ACC112 (cell line): ENCODE measurements around the gene CDC123.
A peak's percentile ranks its signal among the peaks of the same experiment; 100 is the strongest.

Source experiments
- H2AFZ ChIP-seq: fragments of 200-600 bp; sonication (generic); one replicate; pipeline ENCODE4 v1.6.0; 2017; ENCODE audit warnings: antibody characterized with exemption, low read length; ENCODE audit not compliant: unreplicated experiment
- H3K27ac ChIP-seq: fragments of 200-600 bp; sonication (generic); 2 replicates; pipeline ENCODE4 v1.5.1; 2014; ENCODE audit warnings: low read depth, mild to moderate bottlenecking, antibody characterized with exemption, low read length, moderate library complexity
- H3K27me3 ChIP-seq: fragments of 200-600 bp; sonication (generic); 2 replicates; pipeline ENCODE4 v1.6.1; 2014; ENCODE audit warnings: mild to moderate bottlenecking, antibody characterized with exemption, low read length, moderate library complexity, mixed read lengths; ENCODE audit not compliant: insufficient read depth
- H3K36me3 ChIP-seq: fragments of 200-600 bp; sonication (generic); 2 replicates; pipeline ENCODE4 v1.6.1; 2016; ENCODE audit warnings: mild to moderate bottlenecking, antibody characterized with exemption, low read length, moderate library complexity, mixed read lengths; ENCODE audit not compliant: insufficient read depth
- H3K4me1 ChIP-seq: fragments of 200-600 bp; sonication (generic); one replicate; pipeline ENCODE4 v1.6.1; 2016; ENCODE audit warnings: low read length, mixed read lengths; ENCODE audit not compliant: insufficient read depth, unreplicated experiment, control insufficient read depth
- H3K4me3 ChIP-seq: fragments of 200-600 bp; sonication (generic); 2 replicates; pipeline ENCODE4 v1.5.1; 2014; ENCODE audit warnings: mild to moderate bottlenecking, low read depth, low read length
- H3K79me2 ChIP-seq: fragments of 200-600 bp; sonication (generic); one replicate; pipeline ENCODE4 v1.6.0; 2016; ENCODE audit warnings: low read length; ENCODE audit not compliant: control insufficient read depth, unreplicated experiment, insufficient read depth

The CDC123 gene

GRCh38 chr10:12195603-12196506, at the start of gene CDC123, which contains the start of gene NUDT5:
Gene CDC123, plus strand, starts transcription at chr10:12196188. Its CDS starts 58 bp downstream, at chr10:12196246.
Gene NUDT5, minus strand, starts transcription at chr10:12195891. Its CDS starts 9,600 bp downstream, at chr10:12186291.
- H2AFZ ChIP-seq = peak within 1 kb of the TSS; percentile 97
- H3K4me1 ChIP-seq = peaks cover 30% of the 10 kb centered on the region
- H3K79me2 ChIP-seq = peaks cover 85% of the 10 kb centered on the region
- H3K4me3 ChIP-seq = peak within 1 kb of the TSS; percentile 92
- H3K36me3 ChIP-seq = peaks cover 9% of the 10 kb centered on the region; the same call in 1 of the 2 replicates
- peak within 1 kb of the TSS; percentile 89 for H3K27ac ChIP-seq
- no peaks in the 10 kb centered on the region for H3K27me3 ChIP-seq

GRCh38 chr10:12150163-12150562, 45.8 kb upstream of the CDC123 start:
- Histone ChIP-seq H3K4me3 (no peak overlapping the region), H3K27me3 (no peaks in the 10 kb centered on the region), H3K36me3 (0 out of 2 replicates have a peak, but pooled peaks cover 3% of the 10 kb centered on the region), H3K4me1 (no peaks in the 10 kb centered on the region), H2AFZ (no peak overlapping the region), H3K27ac (no peak overlapping the region), H3K79me2 (no peaks in the 10 kb centered on the region)

- Histone ChIP-seq H3K4me1 (no peaks in the 10 kb centered on the region), H3K79me2 (no peaks in the 10 kb centered on the region), H3K27me3 (no peaks in the 10 kb centered on the region), H3K27ac (no peak overlapping the region), H3K4me3 (no peak overlapping the region), H3K36me3 (0 out of 2 replicates have a peak, but pooled peaks cover 6% of the 10 kb centered on the region), H2AFZ (no peak overlapping the region)
Measured at GRCh38 chr10:12154516-12154915, 41.5 kb upstream of the CDC123 start.

GRCh38 chr10:12156367-12157123, 39.4 kb upstream of the CDC123 start:
- no peak overlapping the region for H3K27ac ChIP-seq

GRCh38 chr10:12158111-12158510, 37.9 kb upstream of the CDC123 start:
- Histone ChIP-seq H3K36me3 (peaks cover 17% of the 10 kb centered on the region), H3K27me3 (no peaks in the 10 kb centered on the region), H3K4me1 (no peaks in the 10 kb centered on the region), H2AFZ (no peak overlapping the region), H3K4me3 (no peak overlapping the region), H3K27ac (no peak overlapping the region), H3K79me2 (no peaks in the 10 kb centered on the region)

More at GRCh38 chr10:12156367-12157123, 39.4 kb upstream of the CDC123 start:
- no peak overlapping the region for H3K4me3 ChIP-seq
- H3K36me3 ChIP-seq = peaks cover 14% of the 10 kb centered on the region; the same call in 1 of the 2 replicates
- no peaks in the 10 kb centered on the region for H3K79me2 ChIP-seq
- no peaks in the 10 kb centered on the region for H3K27me3 ChIP-seq
- no peaks in the 10 kb centered on the region for H3K4me1 ChIP-seq
- no peak overlapping the region for H2AFZ ChIP-seq

GRCh38 chr10:12160664-12161063, 35.3 kb upstream of the CDC123 start:
- H3K4me3 ChIP-seq = no peak overlapping the region
- H2AFZ ChIP-seq = no peak overlapping the region
- no peaks in the 10 kb centered on the region for H3K4me1 ChIP-seq
- no peaks in the 10 kb centered on the region for H3K79me2 ChIP-seq
- no peaks in the 10 kb centered on the region for H3K27me3 ChIP-seq
- no peak overlapping the region for H3K27ac ChIP-seq
- peaks cover 17% of the 10 kb centered on the region for H3K36me3 ChIP-seq

- H3K4me1 ChIP-seq = no peaks in the 10 kb centered on the region
- no peak overlapping the region for H3K27ac ChIP-seq
- no peak overlapping the region for H2AFZ ChIP-seq
- peaks cover 26% of the 10 kb centered on the region for H3K36me3 ChIP-seq
- no peak overlapping the region for H3K4me3 ChIP-seq
- H3K79me2 ChIP-seq = no peaks in the 10 kb centered on the region
- H3K27me3 ChIP-seq = no peaks in the 10 kb centered on the region
Measured at GRCh38 chr10:12162927-12163326, 33.1 kb upstream of the CDC123 start.

- Histone ChIP-seq H3K36me3 (peaks cover 23% of the 10 kb centered on the region), H3K79me2 (no peaks in the 10 kb centered on the region), H2AFZ (no peak overlapping the region)
Measured at GRCh38 chr10:12164085-12164484, 31.9 kb upstream of the CDC123 start.

GRCh38 chr10:12165036-12165435, 31.0 kb upstream of the CDC123 start:
- Histone ChIP-seq H3K4me3 (no peak overlapping the region), H3K27me3 (no peaks in the 10 kb centered on the region), H3K4me1 (no peaks in the 10 kb centered on the region), H3K27ac (no peak overlapping the region), H3K79me2 (no peaks in the 10 kb centered on the region), H2AFZ (no peak overlapping the region), H3K36me3 (peaks cover 32% of the 10 kb centered on the region)

More at GRCh38 chr10:12164085-12164484, 31.9 kb upstream of the CDC123 start:
- H3K27ac ChIP-seq = no peak overlapping the region
- H3K27me3 ChIP-seq = no peaks in the 10 kb centered on the region
- no peaks in the 10 kb centered on the region for H3K4me1 ChIP-seq
- no peak overlapping the region for H3K4me3 ChIP-seq

GRCh38 chr10:12165999-12166775, 29.8 kb upstream of the CDC123 start:
- Histone ChIP-seq H2AFZ (no peak overlapping the region), H3K79me2 (no peaks in the 10 kb centered on the region), H3K36me3 (peaks cover 33% of the 10 kb centered on the region), H3K27ac (no peak overlapping the region), H3K4me3 (no peak overlapping the region), H3K4me1 (no peaks in the 10 kb centered on the region), H3K27me3 (no peaks in the 10 kb centered on the region)
